Hindlimb muscle (tissue), 1 donor: ENCODE data around the gene MARF1. TPM values are rescaled to one million over a fixed set of nuclear protein-coding genes. Genes with fewer than 3 reads are reported as not detected.
"Not testable (repeated sequence)": the region's sequence is repeated elsewhere in the genome, so short reads cannot be mapped to it uniquely, and the experiment has no call there.

Experiments used
- DNase-seq: peaks from one replicate; pipeline ENCODE4 v3.0.0-alpha.2; 2013
- polyA plus RNA-seq: library from polyadenylated mRNA; unstranded; fragments of 120-200 nt; gene quantifications from one replicate; pipeline ENCODE4 v1.2.1, GENCODE V29; 2013; ENCODE audit not compliant: insufficient read length

MARF1 gene
- polyA plus RNA-seq, 1 donor = 38.6 TPM

- DNase-seq = no peak
Observed at GRCh38 chr16:15618392-15618791, 24.6 kb downstream of the MARF1 start.

- DNase-seq = no peak
Observed at GRCh38 chr16:15617901-15618300, 25.1 kb downstream of the MARF1 start.

GRCh38 chr16:15616475-15617165 lies 26.3 kb downstream of the MARF1 start:
- DNase-seq = no peak

- no peak for DNase-seq
Observed at GRCh38 chr16:15616012-15616411, 26.9 kb downstream of the MARF1 start.

GRCh38 chr16:15613676-15614075 lies 29.3 kb downstream of the MARF1 start:
- no peak for DNase-seq

GRCh38 chr16:15611610-15612009 lies 31.3 kb downstream of the MARF1 start:
- no peak for DNase-seq

- no peak for DNase-seq
Observed at GRCh38 chr16:15610369-15610871, 32.5 kb downstream of the MARF1 start.

GRCh38 chr16:15609286-15609649 lies 33.7 kb downstream of the MARF1 start:
- DNase-seq = no peak

GRCh38 chr16:15608398-15609285 lies 34.3 kb downstream of the MARF1 start:
- no peak for DNase-seq

- no peak for DNase-seq
Observed at GRCh38 chr16:15607700-15608396, 35.1 kb downstream of the MARF1 start.

GRCh38 chr16:15607221-15607699 lies 35.7 kb downstream of the MARF1 start:
- not testable (repeated sequence) for DNase-seq

GRCh38 chr16:15606518-15607220 lies 36.3 kb downstream of the MARF1 start:
- no peak for DNase-seq

- no peak for DNase-seq
Observed at GRCh38 chr16:15605839-15606517, 37.0 kb downstream of the MARF1 start.

- DNase-seq = no peak
Observed at GRCh38 chr16:15604460-15605440, 38.2 kb downstream of the MARF1 start.

GRCh38 chr16:15602285-15603044 lies 40.5 kb downstream of the MARF1 start:
- DNase-seq = no peak

GRCh38 chr16:15601212-15601879 lies 41.6 kb downstream of the MARF1 start:
- no peak for DNase-seq

GRCh38 chr16:15599303-15600070 lies 43.5 kb downstream of the MARF1 start:
- no peak for DNase-seq

- no peak for DNase-seq
Observed at GRCh38 chr16:15598648-15599190, 44.2 kb downstream of the MARF1 start.
